Stimulated activated CD8-positive, alpha-beta memory T cell treated with anti-CD3 and anti-CD28 coated beads, Interleukin-7, amount 100 ng/mL, for 24 hours (primary cell): ENCODE data around the gene RPA4.
"Not testable (repeated sequence)": the region's sequence is repeated elsewhere in the genome, so short reads cannot be mapped to it uniquely, and the experiment has no call there.

Experiments used
- DNase-seq: peaks from one replicate; pipeline ENCODE4 v3.0.0-alpha.2; 2020; ENCODE audit warnings: low read depth

RPA4 gene, protein sequence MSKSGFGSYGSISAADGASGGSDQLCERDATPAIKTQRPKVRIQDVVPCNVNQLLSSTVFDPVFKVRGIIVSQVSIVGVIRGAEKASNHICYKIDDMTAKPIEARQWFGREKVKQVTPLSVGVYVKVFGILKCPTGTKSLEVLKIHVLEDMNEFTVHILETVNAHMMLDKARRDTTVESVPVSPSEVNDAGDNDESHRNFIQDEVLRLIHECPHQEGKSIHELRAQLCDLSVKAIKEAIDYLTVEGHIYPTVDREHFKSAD

DNA sequence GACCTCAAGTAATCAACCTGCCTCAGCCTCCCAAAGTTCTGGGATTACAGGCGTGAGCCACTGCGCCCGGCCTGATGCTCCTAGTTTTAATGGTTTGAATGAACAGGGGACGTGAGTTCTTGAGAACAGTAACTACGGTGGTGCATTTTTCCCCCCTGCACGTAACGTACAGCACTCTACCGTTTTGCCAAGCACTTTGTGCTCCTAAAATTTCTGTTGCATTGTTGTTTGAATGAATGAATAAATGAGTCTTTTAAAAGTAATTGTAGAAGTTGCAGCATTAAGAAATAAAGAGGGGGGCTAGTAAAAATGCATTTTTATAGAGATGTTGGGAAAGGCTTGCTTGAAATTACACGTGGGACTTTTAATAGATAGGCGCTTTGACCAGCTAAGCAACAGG, at the start of gene RPA4:
TSS of gene RPA4 (plus strand) at position 301 of the 400 bp plus-strand sequence. CDS start 403 bp downstream, outside the sequence.
- no peak for DNase-seq

DNA sequence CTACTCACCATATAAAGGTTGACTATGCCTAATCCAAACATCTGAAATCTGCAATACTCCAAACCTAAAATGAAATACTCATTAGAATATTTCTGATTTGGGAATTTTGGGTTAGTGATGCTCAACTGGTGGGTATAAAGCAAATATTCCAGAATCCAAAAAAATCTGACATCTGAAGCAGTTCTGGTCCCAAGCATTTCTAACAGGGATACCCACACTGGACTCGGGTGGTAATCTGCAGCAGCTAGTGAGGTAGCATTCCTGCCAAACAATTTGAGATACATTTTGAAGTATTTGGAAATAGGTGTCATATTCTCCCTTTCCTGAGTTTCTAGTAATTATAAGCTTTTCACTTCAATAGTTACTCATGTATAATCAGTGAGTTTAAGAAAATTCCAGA, 49.6 kb upstream of the RPA4 start:
- no peak for DNase-seq

DNA sequence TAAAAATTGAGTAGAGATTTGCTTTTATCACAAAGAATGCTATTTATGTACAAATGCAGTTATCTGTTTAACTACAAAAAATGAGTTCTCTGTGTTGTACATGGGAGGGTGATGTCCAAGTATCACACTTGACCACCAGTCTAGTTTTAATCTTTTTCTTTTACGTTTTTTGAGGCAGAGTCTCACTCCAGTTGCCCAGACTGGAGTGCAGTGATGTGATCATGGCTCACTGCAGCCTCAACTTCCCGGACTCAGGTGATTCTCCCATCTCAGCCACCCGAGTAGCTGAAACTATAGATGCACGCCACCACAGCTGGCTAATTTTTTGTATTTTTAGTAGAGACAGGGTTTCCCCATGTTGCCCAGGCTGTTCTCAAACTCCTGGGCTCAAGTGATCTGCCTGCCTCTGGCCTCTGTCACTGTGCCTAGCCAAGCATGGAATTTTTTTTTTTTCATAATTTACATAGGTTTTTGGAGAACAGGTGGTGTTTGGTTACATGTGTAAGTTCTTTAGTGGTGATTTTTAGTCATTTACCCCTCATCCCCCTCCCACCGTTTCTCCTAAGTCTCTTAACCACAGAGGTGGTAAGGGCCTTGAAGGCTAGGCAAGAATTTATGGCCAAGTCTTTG, 47.9 kb upstream of the RPA4 start:
- no peak for DNase-seq

DNA sequence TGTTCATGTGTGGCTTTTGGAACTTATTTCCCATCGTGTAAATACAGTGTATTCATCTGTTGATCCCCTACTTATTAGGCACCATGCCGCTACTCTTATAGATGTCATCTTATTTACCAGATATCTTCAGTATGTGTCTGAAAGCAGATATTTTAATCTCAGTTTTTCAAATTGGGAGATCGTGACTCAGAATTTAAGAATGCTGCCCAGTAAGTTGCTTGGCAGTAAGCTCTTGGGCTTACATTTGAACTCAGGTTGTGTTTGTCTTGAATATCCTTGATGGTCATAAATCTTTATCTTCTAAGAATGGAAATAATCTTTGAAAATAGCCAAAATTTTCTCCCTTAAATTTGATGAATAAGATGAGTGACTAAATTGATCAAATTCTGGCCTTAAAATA, 45.9 kb upstream of the RPA4 start:
- DNase-seq, result no peak

DNA sequence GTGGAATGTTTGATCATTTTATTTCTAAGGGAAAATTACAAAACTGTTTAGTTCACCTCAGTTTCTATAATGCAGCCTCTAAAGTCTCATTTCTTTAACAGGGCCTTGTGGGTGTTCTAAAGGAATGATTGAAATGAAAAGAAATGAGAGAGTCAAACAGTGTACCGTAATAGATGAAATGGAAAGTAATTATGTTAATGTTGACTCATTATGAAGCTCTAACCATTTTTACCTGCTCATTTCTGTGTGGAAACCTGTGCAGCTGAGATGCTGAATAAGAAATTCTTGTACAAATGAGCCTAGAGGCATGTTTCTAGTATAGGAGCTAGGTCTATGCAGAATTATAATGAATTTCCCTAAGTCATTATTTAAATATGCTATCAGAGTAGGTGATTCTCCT, 45.2 kb upstream of the RPA4 start:
- DNase-seq, result no peak

DNA sequence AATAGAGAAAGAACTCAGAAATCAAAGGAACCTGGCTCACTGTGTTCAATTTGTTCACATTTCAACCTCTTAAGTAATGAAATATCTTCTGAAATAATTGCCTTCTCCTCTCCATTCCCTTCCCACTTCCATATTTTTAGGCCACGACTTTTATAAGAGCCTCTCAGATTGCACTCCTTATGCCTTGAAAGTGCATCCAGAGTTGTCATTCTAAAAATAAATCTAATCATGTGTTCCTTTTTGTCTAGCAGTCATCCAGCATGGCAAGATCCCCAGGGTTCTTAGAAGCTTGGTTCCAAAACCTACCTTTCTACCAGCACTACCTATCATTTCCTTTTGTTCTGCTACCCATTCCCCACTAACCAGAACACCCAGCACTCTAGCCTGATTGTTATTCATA, 42.4 kb upstream of the RPA4 start:
- no peak for DNase-seq

DNA sequence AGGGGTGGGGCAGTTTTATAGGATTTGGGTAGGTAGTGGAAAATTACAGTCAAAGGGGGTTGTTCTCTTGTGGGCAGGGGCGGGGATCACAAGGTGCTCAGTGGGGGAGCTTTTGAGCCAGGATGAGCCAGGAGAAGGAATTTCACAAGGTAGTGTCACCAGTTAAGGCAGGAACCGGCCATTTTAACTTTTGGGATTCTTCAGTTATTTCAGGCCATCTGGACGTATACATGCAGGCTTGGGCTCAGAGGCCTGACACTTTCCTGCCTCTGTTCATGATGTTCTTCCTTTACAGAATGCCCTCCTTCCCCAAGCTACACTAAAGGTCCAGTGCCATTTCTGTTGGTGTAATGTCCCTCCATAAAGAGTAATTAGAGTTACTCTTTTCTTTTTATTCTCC, 41.8 kb upstream of the RPA4 start:
- not testable (repeated sequence) for DNase-seq

DNA sequence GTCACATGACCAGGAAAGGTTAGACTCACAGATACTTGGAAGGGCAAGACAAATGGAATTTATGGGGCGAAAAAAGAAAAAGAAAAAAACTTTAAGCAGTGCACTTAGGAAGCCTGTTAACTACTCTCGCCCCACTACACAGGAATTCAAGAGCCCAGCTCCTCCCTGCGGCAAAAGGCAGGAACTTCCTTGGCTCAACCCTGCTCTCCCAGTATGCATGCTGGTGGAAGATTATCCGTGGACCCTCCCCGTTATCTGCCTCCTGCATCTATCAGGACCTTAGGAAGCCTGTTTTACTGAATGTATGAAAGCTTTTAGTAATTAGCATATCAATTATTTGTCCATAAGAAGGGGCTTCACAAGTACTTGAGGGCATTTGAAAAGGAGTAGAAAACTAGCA, 40.1 kb upstream of the RPA4 start:
- DNase-seq, result no peak

DNA sequence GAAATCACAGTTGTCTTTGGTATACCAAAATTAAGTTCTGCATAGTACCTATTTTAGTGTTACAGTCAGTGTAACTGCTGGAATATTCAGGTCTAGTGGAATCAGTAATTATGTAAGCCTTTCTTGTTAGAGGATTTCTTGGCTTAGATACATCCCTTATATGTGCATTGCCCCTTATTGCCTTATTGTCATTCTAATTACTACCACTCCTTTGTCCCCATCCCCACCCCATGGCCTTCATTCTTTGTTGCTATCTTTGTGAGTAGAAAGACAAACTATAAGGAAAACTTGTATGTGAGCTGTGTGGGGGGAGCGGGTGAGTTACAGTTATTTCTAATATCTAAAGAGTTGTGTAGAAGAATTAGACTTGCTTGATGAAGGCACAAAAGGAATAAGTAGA, 36.9 kb upstream of the RPA4 start:
- DNase-seq, result no peak

DNA sequence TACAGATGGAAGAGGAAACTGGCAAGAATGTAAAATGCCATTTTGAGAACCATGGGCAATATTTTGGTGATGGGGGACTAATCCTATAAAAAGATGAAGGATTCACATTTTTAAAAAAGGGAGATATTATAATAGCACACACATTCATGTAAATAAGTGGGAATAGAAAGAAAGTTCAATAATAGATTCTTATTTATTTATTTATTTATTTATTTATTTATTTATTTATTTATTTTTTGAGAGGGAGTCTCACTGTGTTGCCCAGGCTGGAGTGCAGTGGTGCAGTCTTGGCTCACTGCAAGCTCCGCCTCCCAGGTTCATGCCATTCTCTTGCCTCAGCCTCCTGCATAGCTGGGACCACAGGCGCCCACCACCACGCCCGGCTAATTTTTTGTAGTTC, 24.3 kb upstream of the RPA4 start:
- not testable (repeated sequence) for DNase-seq

DNA sequence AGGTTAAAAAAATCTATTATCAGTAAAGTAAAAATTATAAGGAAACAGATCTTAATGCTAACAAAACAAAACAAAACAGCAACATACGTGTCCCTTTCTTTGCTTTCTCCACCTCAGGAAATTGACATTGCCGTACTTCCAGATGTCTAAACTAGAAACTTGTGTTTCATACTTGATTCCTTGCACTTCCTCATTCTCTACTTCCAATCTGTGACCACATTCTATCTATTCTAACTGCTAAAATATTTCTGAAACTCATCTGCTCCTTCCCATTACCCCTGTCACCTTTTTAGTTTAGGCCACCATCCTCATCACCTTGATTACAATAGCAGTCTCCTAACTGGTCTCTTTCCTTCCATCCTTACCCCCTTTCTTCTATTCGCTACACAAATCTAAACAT, 22.5 kb upstream of the RPA4 start:
- DNase-seq, result no peak

DNA sequence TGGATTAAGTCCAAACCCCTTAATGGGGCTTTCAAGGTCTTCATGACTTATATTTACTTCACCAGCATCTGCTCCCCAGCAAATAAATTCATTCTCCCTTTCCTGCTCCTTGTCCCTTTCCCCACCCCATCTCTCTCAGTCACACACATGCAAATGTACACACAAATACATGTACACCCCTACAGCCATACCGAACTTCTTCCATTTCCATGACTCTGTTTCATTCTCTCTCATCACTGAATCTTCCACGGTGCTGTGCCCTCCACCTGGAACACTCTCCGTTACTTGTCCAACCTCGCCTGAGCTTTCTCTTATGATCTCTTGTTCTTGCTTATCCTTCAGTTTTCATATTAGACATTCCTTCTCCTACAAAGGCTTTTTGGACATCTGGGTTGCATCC, 22.0 kb upstream of the RPA4 start:
- no peak for DNase-seq

DNA sequence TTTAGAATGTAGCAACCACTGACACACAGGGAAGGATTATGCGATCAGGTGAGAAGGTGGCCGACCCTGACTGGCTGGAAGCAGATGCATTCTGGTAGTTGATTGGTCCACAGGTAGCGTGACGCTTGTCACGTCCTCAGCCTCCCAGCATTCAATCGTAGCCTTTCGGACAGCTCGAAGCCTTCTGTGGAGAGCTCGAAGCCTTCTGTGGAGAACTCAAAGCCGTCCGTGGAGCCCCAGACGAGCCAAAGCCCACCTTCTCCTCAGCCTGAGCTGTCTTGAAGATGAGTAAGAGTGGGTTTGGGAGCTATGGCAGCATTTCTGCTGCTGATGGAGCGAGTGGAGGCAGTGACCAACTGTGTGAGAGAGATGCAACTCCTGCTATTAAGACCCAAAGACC, 319 bp downstream of the RPA4 start:
- no peak for DNase-seq

DNA sequence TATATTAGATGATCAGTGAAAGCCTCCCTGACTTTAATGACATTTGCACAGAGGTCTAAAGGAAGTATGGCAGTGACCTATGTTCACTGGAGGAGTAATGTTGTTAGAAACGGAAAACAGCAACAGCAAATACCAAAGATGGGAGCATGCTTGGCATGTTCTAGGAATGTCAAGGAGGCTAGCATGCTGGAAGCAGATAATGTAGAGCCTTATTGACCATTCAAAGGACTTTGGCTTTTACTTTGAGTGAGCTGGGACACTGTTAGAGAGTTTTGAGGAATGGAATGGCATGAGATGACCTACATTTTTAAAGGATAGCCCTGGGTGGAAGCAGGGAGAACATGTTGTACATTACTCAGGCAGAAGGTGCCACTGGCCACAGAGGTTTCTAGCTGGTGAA, 6.0 kb downstream of the RPA4 start:
- no peak for DNase-seq

DNA sequence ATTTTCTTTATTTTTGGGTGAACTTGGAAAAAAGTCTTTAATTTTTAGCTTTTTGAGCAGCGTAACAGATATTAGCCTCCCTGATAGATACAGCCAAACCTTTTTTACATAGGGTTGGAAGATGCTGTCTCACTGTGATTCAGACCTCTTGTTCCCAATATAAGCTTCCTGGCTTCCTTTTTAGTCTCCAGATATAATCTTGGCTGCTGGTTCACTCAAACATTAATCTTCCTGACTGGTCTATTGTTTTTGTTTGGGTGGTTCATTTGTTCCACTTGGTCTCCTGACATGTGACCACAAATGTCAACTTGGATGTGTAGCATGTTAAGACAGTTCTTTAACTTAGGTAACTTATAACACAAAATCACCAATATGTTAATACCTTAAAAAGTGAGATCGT, 23.0 kb downstream of the RPA4 start:
- DNase-seq, result no peak

DNA sequence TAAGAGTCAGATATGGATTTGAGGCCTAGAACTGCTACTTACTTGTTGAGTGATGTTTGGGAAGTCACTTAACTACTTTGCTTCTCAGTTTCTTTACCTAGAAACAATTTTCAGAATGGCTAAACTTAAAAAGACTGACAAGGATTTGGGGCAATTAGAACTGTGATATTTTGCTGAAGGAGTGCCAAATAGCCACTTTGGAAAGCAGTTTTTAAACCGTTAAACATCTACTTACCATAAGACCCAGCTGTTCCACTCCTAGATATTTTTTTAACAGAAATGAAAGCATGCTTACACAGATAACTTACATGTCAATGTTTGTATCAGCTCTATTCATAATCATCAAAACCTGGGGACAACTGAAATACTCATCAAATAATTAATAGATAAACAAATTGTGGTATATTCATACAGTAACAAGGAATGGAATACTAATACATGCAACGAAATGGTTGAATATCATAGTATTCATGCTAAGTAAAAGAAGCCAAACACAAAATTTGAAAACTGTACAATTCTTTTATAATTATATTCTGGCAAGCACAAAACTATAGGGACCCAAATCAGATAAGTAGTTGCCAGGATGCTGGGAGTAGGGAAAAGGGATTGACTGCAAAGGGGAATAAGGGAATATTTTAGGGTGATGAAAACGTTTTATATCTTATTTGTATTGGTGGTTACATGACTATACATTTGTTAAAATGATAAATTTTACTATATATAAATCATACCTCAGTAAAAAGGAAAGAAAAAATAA, 24.0 kb downstream of the RPA4 start:
- no peak for DNase-seq

DNA sequence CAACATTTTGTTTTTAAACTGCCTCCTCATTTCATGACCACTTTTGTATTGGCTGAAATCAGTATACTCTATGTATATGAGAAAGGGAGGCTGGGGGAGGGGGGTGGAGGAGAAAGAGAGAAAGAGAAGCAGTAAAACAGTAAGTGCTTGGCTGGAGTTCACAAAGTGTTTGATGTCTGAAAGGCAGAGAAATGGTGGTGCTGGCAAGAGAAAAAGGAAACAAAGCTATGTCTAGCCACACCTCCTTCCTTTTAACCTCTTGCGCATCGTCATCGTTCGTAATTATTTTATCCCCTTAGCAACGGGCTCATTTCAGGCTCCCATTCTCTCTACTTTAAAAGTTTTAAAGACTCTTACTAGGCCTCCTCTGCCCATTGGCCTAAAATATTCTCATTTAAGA, 25.6 kb downstream of the RPA4 start:
- no peak for DNase-seq

DNA sequence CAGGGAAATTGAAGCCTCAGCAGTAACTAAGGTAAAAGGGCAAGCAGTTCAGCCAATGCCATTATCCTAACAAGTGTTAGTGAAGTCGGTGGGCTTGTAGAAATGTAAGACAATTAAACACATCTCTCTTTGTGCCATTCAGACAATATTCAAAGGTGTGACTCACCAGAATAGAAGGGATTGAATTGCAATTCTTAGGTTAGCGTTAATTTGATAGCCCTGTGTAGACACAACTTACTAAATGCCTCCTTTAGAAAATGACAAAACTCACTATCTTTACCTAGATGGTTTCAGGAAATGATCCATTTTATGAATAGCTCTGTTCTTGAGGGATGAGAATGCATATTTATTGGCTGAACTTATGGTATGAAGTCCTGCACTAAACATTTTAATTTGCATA, 35.2 kb downstream of the RPA4 start:
- DNase-seq, result no peak

DNA sequence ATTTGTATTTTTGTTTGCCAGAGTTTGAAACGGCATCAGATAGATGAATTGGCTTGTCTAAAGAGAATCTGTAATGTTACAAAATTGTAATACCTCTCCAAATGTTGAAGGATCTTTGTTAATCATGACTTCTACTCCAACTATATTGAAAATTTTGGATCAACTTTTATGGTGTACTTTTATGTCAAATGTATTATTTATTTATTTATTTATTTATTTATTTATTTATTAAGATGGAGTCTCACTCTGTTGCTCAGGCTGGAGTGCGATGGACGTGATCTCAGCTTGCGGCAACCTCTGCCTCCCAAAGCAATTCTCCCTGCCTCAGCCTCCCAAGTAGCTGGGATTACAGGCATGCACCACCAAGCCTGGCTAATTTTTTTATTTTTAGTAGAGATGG, 36.0 kb downstream of the RPA4 start:
- DNase-seq, result no peak

DNA sequence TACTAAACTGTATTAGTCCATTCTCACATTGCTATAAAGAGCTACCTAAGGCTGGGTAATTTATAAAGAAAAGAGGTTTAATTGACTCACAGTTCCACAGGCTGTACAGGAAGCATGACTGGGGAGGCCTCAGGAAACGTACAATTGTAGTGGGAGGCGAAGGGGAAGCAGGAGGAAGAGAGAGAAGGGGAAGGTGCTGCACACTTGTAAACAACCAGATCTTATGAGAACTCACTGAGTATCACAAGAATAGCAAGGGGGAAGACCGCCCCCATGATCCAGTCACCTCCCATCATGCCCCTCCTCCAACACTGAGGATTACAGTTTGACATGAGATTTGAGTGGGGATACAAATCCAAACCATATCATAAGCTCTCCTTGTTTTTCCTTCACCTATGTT, 40.9 kb downstream of the RPA4 start:
- DNase-seq, result no peak

DNA sequence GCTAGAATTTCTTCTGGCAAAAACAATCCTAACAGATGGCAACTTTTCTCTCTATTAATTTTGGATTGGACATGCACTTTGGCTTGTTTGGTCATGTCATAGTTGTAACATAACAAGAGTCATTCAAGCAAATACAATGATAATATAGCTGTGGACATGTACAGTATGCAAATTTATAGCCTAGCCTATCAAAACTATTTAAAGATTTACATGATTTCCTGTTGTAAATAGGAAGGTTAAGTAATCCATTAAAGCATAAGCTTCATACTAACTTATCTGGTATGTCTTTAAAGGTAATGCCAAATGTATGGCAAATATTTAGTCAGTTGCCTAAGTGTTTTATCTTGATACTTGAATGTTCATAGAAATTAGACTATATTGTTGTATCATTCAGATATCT, 45.3 kb downstream of the RPA4 start:
- DNase-seq, result no peak
